VCaP (cell line): ENCODE results near the gene MAB21L3.

ENCODE experiments used
- H3K27ac ChIP-seq: fragments of 450-650 bp; 2 replicates; pipeline ENCODE4 v1.5.1; 2017
- CTCF ChIP-seq: fragments of 450-650 bp; conservative IDR thresholded peaks from 2 replicates; pipeline ENCODE4 v1.5.1; 2017; ENCODE audit warnings: mild to moderate bottlenecking, moderate library complexity

MAB21L3 gene

GRCh38 chr1:116151739-116152576, 40.8 kb downstream of the MAB21L3 start:
- peak; percentile 95 for TF ChIP-seq CTCF
- H3K27ac ChIP-seq, result peak overlapping the region; percentile 62; the same call in 1 of the 2 replicates

- TF ChIP-seq CTCF, result no peak
Observed at GRCh38 chr1:116152577-116152943, 41.4 kb downstream of the MAB21L3 start.

GRCh38 chr1:116152950-116153691, 41.9 kb downstream of the MAB21L3 start:
- no peak overlapping the region for H3K27ac ChIP-seq
- TF ChIP-seq CTCF, result no peak

More at GRCh38 chr1:116152577-116152943, 41.4 kb downstream of the MAB21L3 start:
- H3K27ac ChIP-seq, result peak overlapping the region; percentile 62; the same call in 1 of the 2 replicates

- H3K27ac ChIP-seq, result no peak overlapping the region
- TF ChIP-seq CTCF, result no peak
Observed at GRCh38 chr1:116153692-116154031, 42.5 kb downstream of the MAB21L3 start.

GRCh38 chr1:116154536-116154935, 43.3 kb downstream of the MAB21L3 start:
- TF ChIP-seq CTCF, result no peak
- no peak overlapping the region for H3K27ac ChIP-seq

GRCh38 chr1:116157096-116157495, 45.9 kb downstream of the MAB21L3 start:
- H3K27ac ChIP-seq, result no peak overlapping the region
- no peak for TF ChIP-seq CTCF

GRCh38 chr1:116159177-116159576, 48.0 kb downstream of the MAB21L3 start:
- TF ChIP-seq CTCF, result no peak

More at GRCh38 chr1:116159177-116159576, 48.0 kb downstream of the MAB21L3 start:
- no peak overlapping the region for H3K27ac ChIP-seq
